WTC11 (cell line): ENCODE measurements around the gene NCMAP. TPM values are rescaled to one million over a fixed set of nuclear protein-coding genes. Genes with fewer than 3 reads are reported as not detected.

ENCODE experiments used
- ATAC-seq: fragments of 200-7000 bp; cut with Tn5 transposase; 2 replicates; pipeline ENCODE4 v1.10.0; 2021; ENCODE audit warnings: mild to moderate bottlenecking, moderate library complexity
- CTCF ChIA-PET: fragments of 300-600 bp; sonication (Branson Sonifier 250); formaldehyde crosslinking; loops from one replicate; lab custom pipeline; 2021; ENCODE audit warnings: antibody characterized with exemption; lab: Charles Lee
- POLR2A ChIA-PET: fragments of 350-600 bp; sonication (Branson Sonifier 250); formaldehyde crosslinking; loops from one replicate; lab custom pipeline; 2021; ENCODE audit warnings: antibody characterized with exemption; lab: Charles Lee
- DNase-seq: peaks from one replicate; pipeline ENCODE4 v3.0.0; 2021; ENCODE audit warnings: low spot score
- H3K27ac Mint-ChIP-seq: 2 replicates; pipeline ENCODE4 v1.8.0; 2021; ENCODE audit warnings: mixed read lengths
- H3K27me3 Mint-ChIP-seq: 2 replicates; pipeline ENCODE4 v1.8.0; 2021; ENCODE audit warnings: low read depth, mild to moderate bottlenecking, moderate library complexity, mixed read lengths
- H3K36me3 Mint-ChIP-seq: 2 replicates; pipeline ENCODE4 v1.8.0; 2021; ENCODE audit warnings: mixed read lengths
- H3K4me1 Mint-ChIP-seq: 2 replicates; pipeline ENCODE4 v1.8.0; 2022; ENCODE audit warnings: mixed read lengths
- H3K4me3 Mint-ChIP-seq: 2 replicates; pipeline ENCODE4 v1.8.0; 2021; ENCODE audit warnings: mild to moderate bottlenecking, moderate library complexity, mixed read lengths
- H3K9me3 Mint-ChIP-seq: 2 replicates; pipeline ENCODE4 v1.8.0; 2021; ENCODE audit warnings: mixed read lengths
- ATF6 ChIP-seq: sonication (generic); formaldehyde crosslinking; IDR thresholded peaks from 2 replicates; pipeline ENCODE4 v1.8.1; 2023; ENCODE audit warnings: mild to moderate bottlenecking, missing genetic modification reagents
- CDX4 ChIP-seq: fragments of 250-450 bp; sonication (Bioruptor Pico); IDR thresholded peaks from 2 replicates; pipeline ENCODE4 v1.9.0; 2021; ENCODE audit warnings: moderate library complexity, mild to moderate bottlenecking, inconsistent platforms, borderline replicate concordance
- E2F5 ChIP-seq: sonication (generic); formaldehyde crosslinking; IDR thresholded peaks from 2 replicates; pipeline ENCODE4 v1.8.1; 2022; ENCODE audit warnings: mild to moderate bottlenecking, moderate library complexity, missing genetic modification reagents
- FOXP1 ChIP-seq: sonication (generic); formaldehyde crosslinking; IDR thresholded peaks from 2 replicates; pipeline ENCODE4 v1.8.0; 2022; ENCODE audit warnings: missing genetic modification reagents, mild to moderate bottlenecking, moderate library complexity, borderline replicate concordance
- FOXP4 ChIP-seq: sonication (generic); formaldehyde crosslinking; IDR thresholded peaks from 2 replicates; pipeline ENCODE4 v1.8.0; 2022; ENCODE audit warnings: mild to moderate bottlenecking, missing genetic modification reagents
- GRHL2 ChIP-seq: fragments of 250-450 bp; sonication (Bioruptor Pico); IDR thresholded peaks from 2 replicates; pipeline ENCODE4 v1.8.0; 2022; ENCODE audit warnings: mild to moderate bottlenecking, moderate library complexity; ENCODE audit not compliant: insufficient replicate concordance, severe bottlenecking
- HMGA2 ChIP-seq: fragments of 250-450 bp; sonication (Bioruptor Pico); IDR thresholded peaks from 2 replicates; pipeline ENCODE4 v1.4.0; 2021; ENCODE audit warnings: mild to moderate bottlenecking, moderate library complexity
- MAX ChIP-seq: sonication (generic); formaldehyde crosslinking; IDR thresholded peaks from 2 replicates; pipeline ENCODE4 v1.8.0; 2022; ENCODE audit warnings: mild to moderate bottlenecking, missing genetic modification reagents
- NR2C2 ChIP-seq: sonication (generic); formaldehyde crosslinking; IDR thresholded peaks from 2 replicates; pipeline ENCODE4 v1.8.0; 2022; ENCODE audit warnings: mild to moderate bottlenecking, missing genetic modification reagents
- PREB ChIP-seq: sonication (generic); formaldehyde crosslinking; IDR thresholded peaks from 2 replicates; pipeline ENCODE4 v1.8.1; 2022; ENCODE audit warnings: mild to moderate bottlenecking, missing genetic modification reagents, moderate library complexity, borderline replicate concordance
- RORB ChIP-seq: fragments of 250-450 bp; sonication (Bioruptor Pico); IDR thresholded peaks from 2 replicates; pipeline ENCODE4 v1.9.0; 2021; ENCODE audit warnings: mild to moderate bottlenecking
- SP1 ChIP-seq: sonication (generic); formaldehyde crosslinking; conservative IDR thresholded peaks from 2 replicates; pipeline ENCODE4 v1.8.1; 2022; ENCODE audit warnings: missing genetic modification reagents
- TEAD1 ChIP-seq: sonication (generic); formaldehyde crosslinking; IDR thresholded peaks from 2 replicates; pipeline ENCODE4 v1.8.0; 2022; ENCODE audit warnings: mild to moderate bottlenecking, missing genetic modification reagents
- TEAD4 ChIP-seq: sonication (generic); formaldehyde crosslinking; IDR thresholded peaks from 2 replicates; pipeline ENCODE4 v1.8.0; 2022; ENCODE audit warnings: mild to moderate bottlenecking, missing genetic modification reagents
- ZBTB43 ChIP-seq: sonication (generic); formaldehyde crosslinking; IDR thresholded peaks from 2 replicates; pipeline ENCODE4 v1.8.1; 2023; ENCODE audit warnings: mild to moderate bottlenecking, missing genetic modification reagents
- ZNF219 ChIP-seq: sonication (generic); formaldehyde crosslinking; IDR thresholded peaks from 2 replicates; pipeline ENCODE4 v1.8.0; 2023; ENCODE audit warnings: missing genetic modification reagents, mild to moderate bottlenecking, borderline replicate concordance
- ZNF232 ChIP-seq: sonication (generic); formaldehyde crosslinking; IDR thresholded peaks from 2 replicates; pipeline ENCODE4 v1.8.0; 2022; ENCODE audit warnings: mild to moderate bottlenecking, missing genetic modification reagents
- ZNF263 ChIP-seq: sonication (generic); formaldehyde crosslinking; IDR thresholded peaks from 2 replicates; pipeline ENCODE4 v1.8.1; 2022; ENCODE audit warnings: low read depth, mild to moderate bottlenecking, moderate library complexity, missing genetic modification reagents
- ZNF416 ChIP-seq: fragments of 250-450 bp; sonication (Bioruptor Pico); IDR thresholded peaks from 2 replicates; pipeline ENCODE4 v1.9.0; 2021; ENCODE audit warnings: mild to moderate bottlenecking, inconsistent platforms
- ZNF425 ChIP-seq: fragments of 250-450 bp; sonication (Bioruptor Pico); conservative IDR thresholded peaks from 2 replicates; pipeline ENCODE4 v1.9.0; 2021; ENCODE audit warnings: mild to moderate bottlenecking
- total RNA-seq: library from RNA; stranded (reverse); gene quantifications from 3 replicates; pipeline ENCODE4 v1.2.3, GENCODE V29; 2021
- TF ChIP-seq, protein P1 (sequence below): sonication (generic); formaldehyde crosslinking; IDR thresholded peaks from 2 replicates; pipeline ENCODE4 v1.8.1; 2022; ENCODE audit warnings: low read depth, mild to moderate bottlenecking, moderate library complexity, missing genetic modification reagents, borderline replicate concordance
- TF ChIP-seq, protein P2 (sequence below): sonication (generic); formaldehyde crosslinking; conservative IDR thresholded peaks from 2 replicates; pipeline ENCODE4 v1.8.1; 2022; ENCODE audit warnings: mild to moderate bottlenecking, missing genetic modification reagents

Gene NCMAP
- total RNA-seq, 1 experiment from 2014 or later = 0.26 TPM

GRCh38 chr1:24544239-24544638 is 11.6 kb upstream of the NCMAP start (continued):
- no peak for TF ChIP-seq FOXP4 (CRISPR knock-in tag)
- no peak for TF ChIP-seq FOXP1
- TF ChIP-seq E2F5 (CRISPR knock-in tag) = no peak
- TF ChIP-seq NR2C2 (CRISPR knock-in tag) = no peak
- TF ChIP-seq GRHL2 = no peak

GRCh38 chr1:24545662-24546061 is 10.2 kb upstream of the NCMAP start:
- no peaks in the 10 kb centered on the region for H3K27me3 Mint-ChIP-seq
- no peak for TF ChIP-seq MAX (CRISPR knock-in tag)
- no peak for TF ChIP-seq HMGA2 (CRISPR knock-in tag)
- no peak for TF ChIP-seq ZNF232 (CRISPR knock-in tag)
- no peak for TF ChIP-seq CDX4 (CRISPR knock-in tag)
- TF ChIP-seq FOXP1 = no peak
- no peak for TF ChIP-seq TEAD1 (CRISPR knock-in tag)
- no peak for TF ChIP-seq RORB
- TF ChIP-seq ZNF219 (CRISPR knock-in tag) = no peak
- no peak for TF ChIP-seq TEAD4 (CRISPR knock-in tag)
- no peak for TF ChIP-seq E2F5 (CRISPR knock-in tag)
- no peak for TF ChIP-seq ZNF425
- TF ChIP-seq, protein P1, sequence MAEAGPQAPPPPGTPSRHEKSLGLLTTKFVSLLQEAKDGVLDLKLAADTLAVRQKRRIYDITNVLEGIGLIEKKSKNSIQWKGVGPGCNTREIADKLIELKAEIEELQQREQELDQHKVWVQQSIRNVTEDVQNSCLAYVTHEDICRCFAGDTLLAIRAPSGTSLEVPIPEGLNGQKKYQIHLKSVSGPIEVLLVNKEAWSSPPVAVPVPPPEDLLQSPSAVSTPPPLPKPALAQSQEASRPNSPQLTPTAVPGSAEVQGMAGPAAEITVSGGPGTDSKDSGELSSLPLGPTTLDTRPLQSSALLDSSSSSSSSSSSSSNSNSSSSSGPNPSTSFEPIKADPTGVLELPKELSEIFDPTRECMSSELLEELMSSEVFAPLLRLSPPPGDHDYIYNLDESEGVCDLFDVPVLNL (CRISPR knock-in tag) = no peak
- TF ChIP-seq ATF6 (CRISPR knock-in tag) = no peak
- no peak for TF ChIP-seq ZNF416 (CRISPR knock-in tag)
- TF ChIP-seq ZBTB43 (CRISPR knock-in tag) = no peak
- TF ChIP-seq, protein P2, sequence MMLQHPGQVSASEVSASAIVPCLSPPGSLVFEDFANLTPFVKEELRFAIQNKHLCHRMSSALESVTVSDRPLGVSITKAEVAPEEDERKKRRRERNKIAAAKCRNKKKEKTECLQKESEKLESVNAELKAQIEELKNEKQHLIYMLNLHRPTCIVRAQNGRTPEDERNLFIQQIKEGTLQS (CRISPR knock-in tag) = no peak
- no peak for TF ChIP-seq ZNF263 (CRISPR knock-in tag)
- no peak for TF ChIP-seq SP1 (CRISPR knock-in tag)
- no peak for TF ChIP-seq PREB (CRISPR knock-in tag)
- TF ChIP-seq, all 79 proteins: peak for 0
- Mint-ChIP-seq H3K4me3 (no peak overlapping the region), H3K9me3 (no peaks in the 10 kb centered on the region), H3K36me3 (no peaks in the 10 kb centered on the region), H3K27ac (no peak overlapping the region), H3K4me1 (peaks cover 21% of the 10 kb centered on the region)
- ChIA-PET POLR2A (no interaction called here), CTCF (interaction anchor here (1.1 to 3.5 kb wide), 3 partner anchors 13 to 47 kb away, joined by 3 to 25 read pairs (median 4); no protein-coding TSS in a partner anchor)
- DNase-seq = no peak
- ATAC-seq = no peak
